Measurements from ENCODE around the gene CRYBB1.
A peak's percentile ranks its signal among the peaks of the same experiment; 100 is the strongest.
"Not testable (repeated sequence)": the region's sequence is repeated elsewhere in the genome, so short reads cannot be mapped to it uniquely, and the experiment has no call there.

Gene CRYBB1

DNA sequence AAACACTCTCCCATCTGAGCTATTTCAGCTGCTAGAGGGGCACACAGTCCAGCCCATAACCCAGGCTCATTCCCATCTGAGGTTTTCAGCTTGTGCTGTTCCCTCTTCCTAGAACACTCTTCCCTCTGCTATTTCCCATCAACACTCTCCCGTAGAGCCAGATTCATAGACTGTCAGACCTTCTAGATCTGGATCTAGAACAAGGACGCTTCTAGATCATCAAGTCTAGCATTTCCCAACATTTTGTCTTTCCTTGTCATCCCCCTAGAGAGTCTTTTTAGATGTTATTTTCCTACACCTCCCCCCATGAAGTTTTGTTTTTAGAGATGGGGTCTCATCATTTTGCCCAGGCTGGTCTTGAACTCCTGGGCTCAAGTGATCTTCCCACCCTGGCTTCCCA, 17.3 kb upstream of the CRYBB1 start:
- no peak for DNase-seq

DNA sequence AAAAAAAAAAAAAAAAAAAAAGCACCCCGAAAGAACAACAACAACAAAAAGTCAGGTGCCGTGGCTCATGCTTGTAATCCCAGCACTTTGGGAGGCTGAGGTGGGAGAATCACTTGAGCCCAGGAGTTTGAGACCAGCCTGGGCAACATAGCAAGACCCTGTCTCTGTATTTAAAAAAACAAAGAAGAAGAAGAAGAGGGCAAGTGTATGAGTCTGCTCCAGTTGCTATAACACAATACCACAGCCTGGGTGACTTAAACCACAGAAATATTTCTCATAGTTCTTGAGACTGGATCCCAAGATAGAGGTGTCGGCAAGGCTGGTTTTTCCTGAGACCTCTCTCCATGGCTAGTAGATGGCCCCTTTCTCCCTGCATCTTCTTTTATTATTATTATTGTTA, 16.4 kb upstream of the CRYBB1 start:
- DNase-seq = no peak

GRCh38 chr22:26632422-26633155, 14.8 kb upstream of the CRYBB1 start:
- DNase-seq = no peak

- no peak for DNase-seq
These were observed 13.5 kb upstream of the CRYBB1 start for GRCh38 chr22:26631282-26631681.

GRCh38 chr22:26629988-26630761, 12.3 kb upstream of the CRYBB1 start:
- no peak for DNase-seq

- DNase-seq = no peak
These were observed 7.0 kb upstream of the CRYBB1 start for GRCh38 chr22:26624803-26625202.

DNA sequence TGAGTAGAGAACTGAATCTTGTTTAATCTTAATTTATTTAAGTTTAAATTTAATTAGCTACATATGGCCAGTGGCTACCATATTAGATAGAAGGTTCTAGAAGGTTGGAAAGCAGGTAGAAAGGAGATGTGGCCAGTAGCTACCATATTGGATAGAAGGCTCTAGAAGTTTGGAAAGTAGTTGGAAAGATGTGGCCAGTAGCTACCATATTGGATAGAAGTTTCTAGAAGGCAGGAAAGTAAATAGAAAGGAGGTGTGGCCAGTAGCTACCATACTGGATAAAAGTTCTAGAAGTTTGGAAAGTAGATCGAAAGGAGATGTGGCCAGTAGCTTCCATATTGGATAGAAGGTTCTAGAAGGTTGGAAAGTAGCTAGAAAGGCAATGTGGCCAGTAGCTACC, 6.2 kb upstream of the CRYBB1 start:
- DNase-seq = no peak

GRCh38 chr22:26621663-26622062, 3.8 kb upstream of the CRYBB1 start, which contains the start of gene CRYBA4:
Gene CRYBA4, plus strand, starts transcription at chr22:26621963. Its CDS starts 634 bp downstream, at chr22:26622597.
- no peak for DNase-seq

DNA sequence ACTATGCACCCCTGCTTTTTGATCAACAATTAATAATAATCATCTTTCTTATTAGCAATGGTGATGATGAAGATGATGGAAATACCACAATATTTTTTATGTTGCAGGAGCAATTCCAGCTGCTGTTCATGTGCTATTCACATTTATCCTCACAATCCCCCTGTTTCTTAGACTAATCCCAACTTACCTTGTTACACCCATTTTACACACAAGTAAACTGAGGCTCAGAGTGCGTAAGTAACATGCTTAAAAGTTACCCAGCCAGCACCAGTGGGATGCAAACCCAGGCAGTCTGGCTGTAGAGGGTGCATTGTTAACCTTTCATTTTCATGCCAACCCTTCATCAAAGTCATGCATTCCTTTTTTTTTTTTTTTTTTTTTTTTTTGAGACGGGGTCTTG, 2.4 kb upstream of the CRYBB1 start:
- DNase-seq = no peak

GRCh38 chr22:26619510-26619909, 1.7 kb upstream of the CRYBB1 start:
- no peak for DNase-seq

GRCh38 chr22:26618455-26618854, 628 bp upstream of the CRYBB1 start:
- DNase-seq = no peak

- DNase-seq = no peak
These were observed 1.2 kb downstream of the CRYBB1 start for GRCh38 chr22:26616650-26617049.

GRCh38 chr22:26615830-26616435, 1.9 kb downstream of the CRYBB1 start:
- no peak for DNase-seq

DNA sequence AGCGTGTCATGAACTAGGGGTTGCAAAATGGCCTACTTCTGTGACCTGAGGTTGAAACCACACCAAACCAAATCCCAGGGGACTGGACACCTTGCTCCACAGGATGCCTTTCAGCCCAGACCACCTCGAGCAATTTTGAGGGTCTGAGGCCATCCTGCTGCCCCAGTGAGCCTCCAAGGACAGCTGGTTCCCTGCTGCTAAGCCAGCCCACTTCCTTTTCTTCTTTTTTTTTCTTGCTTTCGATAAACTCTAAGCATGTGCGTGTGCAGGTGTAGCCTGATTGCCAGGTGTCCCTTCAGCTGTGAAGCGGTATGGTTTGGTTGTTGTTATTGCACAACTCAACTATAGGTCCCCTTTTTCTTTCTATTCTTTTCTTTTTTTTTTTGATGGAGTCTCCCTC, 2.7 kb downstream of the CRYBB1 start:
- no peak for DNase-seq

- DNase-seq = no peak
These were observed 3.5 kb downstream of the CRYBB1 start for GRCh38 chr22:26614322-26614721.

DNA sequence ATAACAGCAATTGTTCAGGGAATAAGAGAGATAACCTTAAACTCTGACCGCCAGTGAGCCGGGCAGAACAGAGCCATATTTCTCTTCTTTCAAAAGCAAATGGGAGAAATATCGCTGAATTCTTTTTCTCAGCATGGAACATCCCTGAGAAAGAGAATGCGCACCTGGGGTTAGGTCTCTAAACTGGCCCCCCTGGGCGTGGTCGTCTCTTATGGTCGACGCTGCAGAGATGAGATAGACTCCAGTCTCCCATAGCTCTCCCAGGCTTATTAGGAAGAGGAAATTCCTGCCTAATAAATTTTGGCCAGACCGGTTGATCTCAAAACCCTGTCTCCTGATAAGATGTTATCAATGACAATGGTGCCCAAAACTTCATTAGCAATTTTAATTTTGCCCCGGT, 4.1 kb downstream of the CRYBB1 start:
- not testable (repeated sequence) for DNase-seq

- no peak for DNase-seq
These were observed 5.2 kb downstream of the CRYBB1 start for GRCh38 chr22:26612652-26613051.

GRCh38 chr22:26610996-26611395, 6.8 kb downstream of the CRYBB1 start:
- no peak for DNase-seq

DNA sequence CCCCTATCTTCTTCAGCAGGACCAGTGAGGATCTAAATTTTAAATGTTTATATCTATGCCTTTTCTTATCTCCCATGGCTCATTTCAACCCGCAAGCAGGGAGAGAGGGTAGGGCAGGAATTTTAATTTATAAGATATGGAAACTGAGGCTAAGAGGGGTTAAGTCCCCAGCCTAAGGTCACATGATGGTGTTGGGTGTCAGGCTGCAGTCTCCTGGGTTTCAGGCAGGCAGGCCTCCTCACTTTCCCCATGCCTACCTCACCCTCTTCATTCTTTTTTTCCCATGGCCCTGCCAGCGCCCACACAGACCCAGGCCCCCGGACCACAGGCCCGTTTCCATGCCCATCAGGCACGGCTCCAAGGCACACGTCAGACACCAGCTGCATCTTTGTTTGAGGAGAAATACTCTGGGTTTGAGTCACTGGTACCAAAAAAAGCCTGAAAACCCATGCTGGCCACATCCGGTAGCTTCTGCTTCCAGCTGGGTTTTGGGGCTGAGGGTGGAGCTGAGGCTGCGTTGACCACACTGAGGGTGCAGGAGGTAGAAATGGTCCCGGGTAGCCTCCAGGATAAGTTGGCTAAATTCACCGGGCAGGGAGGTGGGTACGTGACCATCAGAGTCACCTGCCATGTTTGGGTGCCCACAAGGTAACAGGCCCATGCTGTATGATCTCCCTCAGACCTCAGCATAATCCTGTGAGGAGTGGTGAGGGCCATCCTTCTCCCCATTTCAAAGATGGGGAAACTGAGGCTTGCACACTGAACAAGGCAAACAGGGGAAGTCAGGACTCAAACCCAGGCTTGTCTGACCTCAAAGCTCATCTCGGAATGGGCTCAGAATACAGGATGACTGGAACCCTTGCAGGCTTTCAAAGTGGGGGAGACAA, 7.5 kb downstream of the CRYBB1 start:
- DNase-seq = peak; percentile 25

DNA sequence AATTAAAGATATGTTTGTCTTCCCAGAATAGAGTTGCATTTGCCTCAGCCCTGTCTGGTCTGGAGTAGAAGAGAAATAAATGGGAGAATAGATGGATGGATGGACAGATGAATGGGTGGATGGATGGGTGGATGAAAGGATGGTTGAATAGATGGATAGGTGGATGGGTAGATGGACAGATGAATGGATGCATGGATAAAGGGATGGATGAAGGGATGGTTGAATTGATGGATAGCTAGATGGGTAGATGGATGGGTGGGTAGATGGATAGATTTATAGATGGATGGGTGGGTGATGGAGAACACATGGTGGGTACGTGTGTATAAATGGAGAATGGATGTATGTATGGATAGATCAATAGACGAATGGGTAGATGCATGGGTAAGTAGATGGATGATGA, 8.5 kb downstream of the CRYBB1 start:
- no peak for DNase-seq

DNA sequence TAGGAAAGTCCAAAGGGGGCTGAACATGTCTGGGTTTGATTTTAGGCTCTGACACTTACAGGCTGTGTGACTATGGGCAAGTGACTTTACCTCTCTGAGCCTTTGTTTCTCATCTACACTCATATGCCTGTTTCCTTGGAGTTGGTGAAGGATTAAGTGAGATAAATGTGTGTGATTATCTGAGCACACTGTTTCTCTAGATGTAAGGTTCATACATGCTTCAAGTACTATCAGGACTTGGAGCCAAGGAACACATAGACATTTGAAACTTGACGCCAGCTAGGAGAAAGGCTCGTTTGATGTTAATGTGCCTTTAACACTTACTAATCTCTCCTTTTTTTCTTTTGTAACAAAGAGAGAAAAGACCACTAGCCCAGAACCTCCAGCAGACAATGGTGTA, 9.7 kb downstream of the CRYBB1 start:
- DNase-seq = no peak

DNA sequence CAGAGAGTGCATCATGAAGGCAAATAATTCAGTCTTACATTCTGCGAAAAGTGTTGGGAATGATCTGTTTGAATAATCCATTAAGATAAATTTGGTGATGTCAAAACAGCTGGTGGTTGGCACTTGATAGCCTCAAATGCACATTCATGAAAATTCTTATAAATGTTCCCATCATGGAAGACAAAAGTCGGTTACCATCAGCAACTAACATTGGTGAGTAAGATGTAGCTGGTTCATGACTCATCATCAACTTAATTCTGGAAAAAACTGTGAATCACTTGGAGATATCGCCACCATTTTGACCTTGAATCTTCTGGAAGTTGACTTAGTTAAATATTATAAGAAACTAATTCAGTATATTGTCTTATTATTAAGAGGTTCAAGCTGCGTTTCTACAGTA, 11.2 kb downstream of the CRYBB1 start:
- DNase-seq = no peak

GRCh38 chr22:26604368-26604767, 13.5 kb downstream of the CRYBB1 start:
- no peak for DNase-seq
